Measurements from ENCODE around the gene BTNL9.
"Not testable (repeated sequence)": the region's sequence is repeated elsewhere in the genome, so short reads cannot be mapped to it uniquely, and the experiment has no call there.

BTNL9 gene

DNA sequence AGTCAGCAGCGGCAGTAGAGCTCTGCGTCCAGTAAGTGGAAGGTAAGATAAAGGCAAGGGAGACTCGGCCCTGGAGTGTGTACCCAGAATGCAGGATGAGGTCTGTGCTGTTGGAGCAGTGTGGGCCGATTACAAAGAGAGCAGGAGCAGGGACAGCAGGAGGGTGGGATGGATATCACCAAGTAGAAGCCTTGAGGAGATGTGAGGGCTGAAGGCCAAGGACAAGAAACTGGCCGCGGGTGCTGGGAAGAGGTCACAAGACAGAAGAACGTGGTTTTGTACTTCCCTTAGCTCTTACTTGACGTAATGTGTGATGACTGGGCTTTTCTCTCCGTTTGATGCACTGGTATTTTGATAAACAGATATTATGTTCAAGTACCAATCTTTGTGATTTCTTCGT, 47.2 kb downstream of the BTNL9 start:
- H3K4me1 ChIP-seq (ENCODE audit: control insufficient read depth, insufficient read depth, low read length, poor library complexity, severe bottlenecking): no peaks in the 10 kb centered on the region
- no peak overlapping the region for H3K27ac ChIP-seq (ENCODE audit: low read depth, low read length, severe bottlenecking)
- H3K9me3 ChIP-seq (ENCODE audit: control insufficient read depth, low read length): no peaks in the 10 kb centered on the region
- 85 to 89% methylated on average over 8 of the region's 10 CpGs for WGBS, 2 experiments (ENCODE audit: insufficient coverage in 2 of 2)
- no peak overlapping the region for H3K4me3 ChIP-seq (ENCODE audit: extremely low read depth, insufficient read depth, low read length, poor library complexity, severe bottlenecking)
- H3K36me3 ChIP-seq (ENCODE audit: control insufficient read depth, insufficient read depth, low read length): no peaks in the 10 kb centered on the region

DNA sequence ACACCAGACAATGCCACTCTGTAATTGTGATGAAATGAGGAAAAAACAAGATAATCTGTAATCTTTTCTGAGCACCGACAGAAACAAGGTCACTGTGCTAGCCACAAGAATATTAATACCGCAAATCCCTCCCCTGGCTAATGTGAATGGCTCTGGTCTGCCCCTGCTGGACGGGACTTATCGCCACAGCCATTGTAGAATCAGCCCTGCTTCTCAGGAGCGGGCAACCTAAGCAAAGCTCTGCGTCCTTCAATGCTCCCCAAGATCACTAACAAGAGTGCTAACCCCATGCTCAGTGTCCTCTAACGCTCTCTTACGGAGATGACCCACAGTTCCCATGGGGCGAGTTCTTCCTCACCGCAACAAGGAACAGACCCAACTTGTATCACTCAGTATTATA, 48.2 kb downstream of the BTNL9 start:
- WGBS, 2 experiments (ENCODE audit: insufficient coverage in 2 of 2): 37 to 40% methylated on average over 5 to 8 of the region's 10 CpGs
- Histone ChIP-seq H3K27ac (ENCODE audit: low read depth, low read length, severe bottlenecking) (no peak overlapping the region), H3K4me3 (ENCODE audit: extremely low read depth, insufficient read depth, low read length, poor library complexity, severe bottlenecking) (no peak overlapping the region), H3K36me3 (ENCODE audit: control insufficient read depth, insufficient read depth, low read length) (no peaks in the 10 kb centered on the region), H3K9me3 (ENCODE audit: control insufficient read depth, low read length) (no peaks in the 10 kb centered on the region), H3K4me1 (ENCODE audit: control insufficient read depth, insufficient read depth, low read length, poor library complexity, severe bottlenecking) (no peaks in the 10 kb centered on the region)

DNA sequence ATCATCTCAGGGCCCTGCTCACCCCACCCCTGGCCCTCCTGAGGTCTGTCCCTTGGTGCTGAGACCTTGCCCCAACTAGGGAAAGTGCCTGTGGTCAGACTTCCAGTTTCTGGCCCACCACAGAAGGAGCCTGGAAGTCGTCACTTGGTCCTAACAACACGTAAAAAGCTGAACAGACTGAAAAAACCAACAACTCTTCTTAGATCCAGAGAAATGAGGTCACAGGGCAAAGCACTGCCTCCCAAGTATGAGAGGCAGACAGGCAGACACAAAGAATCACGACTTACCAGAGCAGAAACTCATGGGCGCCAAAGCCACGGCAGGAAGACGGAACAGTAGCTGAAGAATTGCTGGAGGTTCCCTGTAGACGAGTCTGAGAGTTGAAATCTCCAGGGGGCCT, 52.4 kb downstream of the BTNL9 start:
- Histone ChIP-seq H3K27ac (ENCODE audit: low read depth, low read length, severe bottlenecking) (no peak overlapping the region), H3K9me3 (ENCODE audit: control insufficient read depth, low read length) (no peaks in the 10 kb centered on the region), H3K36me3 (ENCODE audit: control insufficient read depth, insufficient read depth, low read length) (no peaks in the 10 kb centered on the region), H3K4me1 (ENCODE audit: control insufficient read depth, insufficient read depth, low read length, poor library complexity, severe bottlenecking) (no peaks in the 10 kb centered on the region), H3K4me3 (ENCODE audit: extremely low read depth, insufficient read depth, low read length, poor library complexity, severe bottlenecking) (no peak overlapping the region)
- 85 to 86% methylated on average over 6 to 7 of the region's 7 CpGs for WGBS, 2 experiments (ENCODE audit: insufficient coverage in 2 of 2)

DNA sequence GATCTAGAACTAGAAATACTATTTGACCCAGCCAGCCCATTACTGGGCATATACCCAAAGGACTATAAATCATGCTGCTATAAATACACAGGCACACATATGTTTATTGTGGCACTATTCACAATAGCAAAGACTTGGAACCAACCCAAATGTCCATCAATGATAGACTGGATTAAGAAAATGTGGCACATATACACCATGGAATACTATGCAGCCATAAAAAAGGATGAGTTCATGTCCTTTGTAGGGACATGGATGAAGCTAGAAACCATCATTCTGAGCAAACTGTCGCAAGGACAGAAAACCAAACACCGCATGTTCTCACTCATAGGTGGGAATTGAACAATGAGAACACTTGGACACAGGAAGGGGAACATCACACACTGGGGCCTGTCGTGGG, 55.1 kb downstream of the BTNL9 start:
- H3K27ac ChIP-seq (ENCODE audit: low read depth, low read length, severe bottlenecking); H3K36me3 ChIP-seq (ENCODE audit: control insufficient read depth, insufficient read depth, low read length); H3K9me3 ChIP-seq (ENCODE audit: control insufficient read depth, low read length); H3K4me1 ChIP-seq (ENCODE audit: control insufficient read depth, insufficient read depth, low read length, poor library complexity, severe bottlenecking); H3K4me3 ChIP-seq (ENCODE audit: extremely low read depth, insufficient read depth, low read length, poor library complexity, severe bottlenecking): not testable (repeated sequence)
- WGBS, 2 experiments (ENCODE audit: insufficient coverage in 2 of 2): no CpG with 5 or more reads among the region's 3 CpGs

DNA sequence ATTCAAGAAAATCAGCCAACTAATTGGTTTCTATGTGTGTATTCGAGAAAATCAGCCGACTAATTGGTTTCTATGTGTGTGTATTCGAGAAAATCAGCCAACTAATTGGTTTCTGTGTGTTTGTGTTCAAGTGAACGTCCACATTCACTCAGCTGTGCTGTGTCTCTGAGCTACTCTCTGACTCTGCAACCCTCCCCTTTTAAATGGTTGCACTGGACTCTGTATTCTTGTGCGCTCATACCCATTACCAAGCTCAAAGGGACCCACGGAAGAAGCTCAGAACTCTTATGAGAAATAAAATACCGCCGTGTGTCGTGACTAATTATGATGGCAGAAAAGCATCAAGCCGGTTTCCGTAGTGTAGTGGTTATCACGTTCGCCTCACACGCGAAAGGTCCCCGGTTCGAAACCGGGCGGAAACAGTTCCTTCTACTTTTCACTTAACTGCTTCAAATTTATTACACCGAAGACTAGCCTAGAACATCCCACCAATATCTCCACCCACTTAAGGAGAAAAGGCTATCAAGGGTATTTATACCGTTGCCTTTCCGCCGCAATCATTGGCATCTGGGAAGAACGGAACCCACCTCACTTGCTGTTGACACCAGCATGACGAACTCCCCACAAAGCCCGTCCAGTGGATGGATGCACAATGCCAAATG, 56.8 kb downstream of the BTNL9 start:
- not testable (repeated sequence) for H3K27ac ChIP-seq (ENCODE audit: low read depth, low read length, severe bottlenecking); H3K36me3 ChIP-seq (ENCODE audit: control insufficient read depth, insufficient read depth, low read length); H3K9me3 ChIP-seq (ENCODE audit: control insufficient read depth, low read length); H3K4me1 ChIP-seq (ENCODE audit: control insufficient read depth, insufficient read depth, low read length, poor library complexity, severe bottlenecking); H3K4me3 ChIP-seq (ENCODE audit: extremely low read depth, insufficient read depth, low read length, poor library complexity, severe bottlenecking)
- WGBS, 2 experiments (ENCODE audit: insufficient coverage in 2 of 2): no CpG with 5 or more reads among the region's 26 CpGs

DNA sequence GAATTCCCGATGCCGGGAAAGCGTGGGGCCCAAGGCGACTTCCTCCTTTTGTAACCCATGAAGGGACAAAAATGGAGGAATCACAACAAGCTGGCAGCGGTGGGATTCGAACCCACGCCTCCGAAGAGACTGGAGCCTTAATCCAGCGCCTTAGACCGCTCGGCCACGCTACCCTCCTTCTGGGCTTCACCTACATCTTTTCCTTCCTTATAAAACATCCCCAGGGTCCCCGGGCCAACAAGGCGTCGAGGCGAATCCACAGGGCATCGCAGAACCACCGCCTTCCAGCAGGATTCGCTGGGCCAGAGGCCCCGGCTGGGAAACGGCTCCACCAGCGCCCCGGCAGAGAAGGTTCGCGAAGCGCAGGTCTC, 57.3 kb downstream of the BTNL9 start:
- H3K27ac ChIP-seq (ENCODE audit: low read depth, low read length, severe bottlenecking); H3K4me3 ChIP-seq (ENCODE audit: extremely low read depth, insufficient read depth, low read length, poor library complexity, severe bottlenecking); H3K9me3 ChIP-seq (ENCODE audit: control insufficient read depth, low read length); H3K4me1 ChIP-seq (ENCODE audit: control insufficient read depth, insufficient read depth, low read length, poor library complexity, severe bottlenecking); H3K36me3 ChIP-seq (ENCODE audit: control insufficient read depth, insufficient read depth, low read length): not testable (repeated sequence)
- WGBS, 2 experiments (ENCODE audit: insufficient coverage in 2 of 2): no CpG with 5 or more reads among the region's 26 CpGs

DNA sequence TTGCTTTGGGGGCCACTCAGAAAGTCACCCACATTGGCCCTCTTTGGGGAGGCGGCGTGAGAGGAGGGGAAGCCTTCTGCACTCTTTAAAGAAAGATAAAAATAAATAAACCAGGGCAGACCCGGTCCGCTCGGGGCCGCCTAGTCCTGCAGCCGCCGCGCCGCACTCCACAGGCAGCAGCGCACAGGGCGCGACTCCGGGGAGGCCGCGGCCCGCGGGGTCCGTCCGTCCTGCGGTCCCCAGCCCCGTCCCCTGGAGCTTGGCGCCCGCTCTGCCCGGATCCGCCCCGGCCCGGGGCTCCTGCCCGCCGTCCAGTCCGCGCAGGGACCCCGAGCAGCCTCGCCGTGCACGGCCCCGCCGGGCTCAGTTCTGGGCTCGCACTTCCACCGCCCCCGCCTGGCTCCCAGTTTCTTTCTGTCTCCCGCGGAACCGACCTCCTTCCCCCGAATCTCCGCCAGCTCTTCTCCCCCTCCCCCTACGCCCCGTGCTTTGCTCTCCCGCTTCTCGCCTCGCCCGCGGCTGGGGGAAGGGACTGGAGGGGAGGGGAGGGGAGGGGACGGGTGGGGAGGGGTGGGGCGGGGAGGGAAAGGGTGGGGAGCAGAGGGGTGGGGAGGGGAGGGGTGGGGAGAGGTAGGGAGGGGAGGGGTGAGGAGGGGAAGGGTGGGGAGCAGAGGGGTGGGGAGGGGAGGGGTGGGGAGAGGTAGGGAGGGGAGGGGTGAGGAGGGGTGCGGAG, 57.9 kb downstream of the BTNL9 start:
- WGBS, 2 experiments (ENCODE audit: insufficient coverage in 2 of 2): no CpG with 5 or more reads among the region's 56 CpGs

DNA sequence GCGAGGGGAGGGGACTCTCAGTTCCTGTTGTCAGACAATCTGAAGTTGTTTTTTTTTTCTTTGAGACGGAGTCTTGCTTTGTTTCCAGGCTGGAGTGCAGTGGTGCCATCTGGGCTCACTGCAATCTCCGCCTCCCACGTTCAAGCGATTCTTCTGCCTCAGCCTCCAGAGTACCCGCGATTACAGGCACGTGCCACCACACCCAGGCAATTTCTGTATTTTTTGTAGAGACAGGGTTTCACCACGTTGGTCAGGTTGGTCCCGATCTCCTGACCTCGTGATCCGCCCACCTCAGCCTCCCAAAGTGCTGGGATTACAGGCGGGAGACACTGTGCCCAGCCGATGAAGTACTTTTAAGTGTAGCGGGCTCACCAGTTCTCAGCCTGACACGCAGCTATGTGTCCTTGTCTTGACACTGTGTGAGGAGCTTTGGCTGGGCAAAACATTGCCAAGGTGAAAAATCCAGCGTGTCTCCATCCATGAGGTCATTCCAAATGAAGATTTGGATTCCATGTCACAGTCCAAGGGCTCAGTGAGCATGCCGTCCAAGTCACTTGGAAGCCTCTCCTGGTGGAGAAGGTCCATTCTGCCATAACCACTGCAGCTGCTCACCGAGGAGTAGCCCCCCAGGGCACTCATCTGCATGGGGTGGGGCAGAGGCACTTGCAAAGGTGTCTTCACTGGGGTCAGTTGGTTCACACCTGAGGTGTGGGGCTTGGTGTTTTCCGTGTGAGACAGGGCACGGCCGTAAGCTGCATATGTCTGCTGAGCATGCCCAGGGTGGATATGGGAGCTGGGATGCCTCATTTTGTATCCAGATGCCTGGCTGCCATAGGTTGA, 58.9 kb downstream of the BTNL9 start:
- Histone ChIP-seq H3K27ac (ENCODE audit: low read depth, low read length, severe bottlenecking) (no peak overlapping the region), H3K4me1 (ENCODE audit: control insufficient read depth, insufficient read depth, low read length, poor library complexity, severe bottlenecking) (no peaks in the 10 kb centered on the region), H3K36me3 (ENCODE audit: control insufficient read depth, insufficient read depth, low read length) (no peaks in the 10 kb centered on the region), H3K9me3 (ENCODE audit: control insufficient read depth, low read length) (no peaks in the 10 kb centered on the region), H3K4me3 (ENCODE audit: extremely low read depth, insufficient read depth, low read length, poor library complexity, severe bottlenecking) (no peak overlapping the region)
- 34 to 41% methylated on average over 14 to 17 of the region's 22 CpGs for WGBS, 2 experiments (ENCODE audit: insufficient coverage in 2 of 2)

More for the DNA sequence above, 57.9 kb downstream of the BTNL9 start:
- H3K36me3 ChIP-seq (ENCODE audit: control insufficient read depth, insufficient read depth, low read length); H3K9me3 ChIP-seq (ENCODE audit: control insufficient read depth, low read length); H3K4me3 ChIP-seq (ENCODE audit: extremely low read depth, insufficient read depth, low read length, poor library complexity, severe bottlenecking); H3K4me1 ChIP-seq (ENCODE audit: control insufficient read depth, insufficient read depth, low read length, poor library complexity, severe bottlenecking); H3K27ac ChIP-seq (ENCODE audit: low read depth, low read length, severe bottlenecking): not testable (repeated sequence)

DNA sequence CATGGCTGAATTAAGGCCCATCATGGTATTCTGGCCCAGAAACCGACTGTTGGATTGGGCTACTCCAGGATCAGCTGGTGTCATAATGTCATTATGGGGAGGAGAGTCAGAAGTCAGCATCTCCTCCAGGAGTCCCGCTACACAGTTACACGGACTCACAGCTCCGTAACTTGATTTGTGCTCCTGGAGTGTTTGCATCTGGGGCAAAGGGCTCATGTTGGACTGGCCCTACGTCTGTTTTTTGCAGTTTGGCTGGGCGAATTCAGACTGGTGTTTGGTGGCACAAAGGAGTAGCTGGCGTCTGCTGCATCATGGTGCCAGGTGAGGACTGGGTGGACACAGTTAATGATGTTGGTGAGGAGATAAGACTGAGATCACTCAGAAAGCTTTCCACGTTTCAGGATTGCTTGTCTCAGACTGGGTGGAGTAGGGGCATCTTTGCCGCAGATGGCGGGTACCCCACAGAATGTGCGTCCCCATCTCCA, 59.6 kb downstream of the BTNL9 start:
- Histone ChIP-seq H3K4me3 (ENCODE audit: extremely low read depth, insufficient read depth, low read length, poor library complexity, severe bottlenecking) (no peak overlapping the region), H3K27ac (ENCODE audit: low read depth, low read length, severe bottlenecking) (no peak overlapping the region), H3K9me3 (ENCODE audit: control insufficient read depth, low read length) (no peaks in the 10 kb centered on the region), H3K4me1 (ENCODE audit: control insufficient read depth, insufficient read depth, low read length, poor library complexity, severe bottlenecking) (no peaks in the 10 kb centered on the region), H3K36me3 (ENCODE audit: control insufficient read depth, insufficient read depth, low read length) (no peaks in the 10 kb centered on the region)
- WGBS, 2 experiments (ENCODE audit: insufficient coverage in 2 of 2): 58 to 64% methylated on average over 9 to 10 of the region's 11 CpGs

DNA sequence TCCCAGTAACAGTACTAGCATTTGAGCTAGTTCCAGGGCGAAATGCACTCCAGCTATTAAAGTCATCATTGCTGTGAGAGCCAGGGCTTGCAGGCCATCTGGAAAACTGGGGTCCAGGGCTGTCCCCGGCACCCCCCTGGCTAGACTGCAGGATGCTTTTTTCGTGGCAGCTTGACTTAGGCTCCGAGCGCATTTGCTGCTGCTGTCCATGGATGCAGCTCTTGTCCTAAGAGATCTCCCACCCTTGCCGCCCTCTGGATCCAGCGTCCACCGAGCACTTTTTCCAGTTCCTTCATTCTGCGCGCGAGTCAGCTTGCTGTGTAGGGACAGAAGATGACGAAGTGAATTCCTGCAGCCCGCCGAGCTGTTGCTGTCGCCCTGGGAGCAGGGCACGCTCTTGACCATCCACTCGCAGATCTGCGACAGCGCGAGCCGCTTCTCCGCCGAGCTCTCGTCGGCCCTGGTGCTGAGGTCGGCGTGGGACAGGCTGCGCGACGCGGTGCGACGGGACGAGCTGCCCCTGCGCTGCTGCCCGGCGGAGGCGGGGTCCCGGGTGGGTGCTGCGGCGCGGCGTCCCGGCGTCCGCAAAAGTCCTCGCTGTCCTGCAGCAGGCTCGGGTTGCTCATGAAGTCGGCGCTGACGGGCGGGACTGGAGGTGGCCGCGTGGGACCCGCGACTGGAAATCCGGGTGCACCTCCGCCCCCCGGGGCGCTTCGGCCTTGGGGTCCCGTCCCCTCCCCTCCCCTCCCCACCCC, 60.2 kb downstream of the BTNL9 start:
- no peak overlapping the region for H3K4me3 ChIP-seq (ENCODE audit: extremely low read depth, insufficient read depth, low read length, poor library complexity, severe bottlenecking)
- no peaks in the 10 kb centered on the region for H3K9me3 ChIP-seq (ENCODE audit: control insufficient read depth, low read length)
- 18 to 27% methylated on average over 46 to 49 of the region's 62 CpGs for WGBS, 2 experiments (ENCODE audit: insufficient coverage in 2 of 2)
- no peaks in the 10 kb centered on the region for H3K36me3 ChIP-seq (ENCODE audit: control insufficient read depth, insufficient read depth, low read length)
- H3K4me1 ChIP-seq (ENCODE audit: control insufficient read depth, insufficient read depth, low read length, poor library complexity, severe bottlenecking): no peaks in the 10 kb centered on the region
- H3K27ac ChIP-seq (ENCODE audit: low read depth, low read length, severe bottlenecking): no peak overlapping the region

Data from mesodermal cell (in vitro differentiated cells).